A673 (cell line): ENCODE results near the gene VEGFC. TPM values are rescaled to one million over a fixed set of nuclear protein-coding genes. Genes with fewer than 3 reads are reported as not detected.
A peak's percentile ranks its signal among the peaks of the same experiment; 100 is the strongest.

ENCODE experiments used
- BruUV-seq: library from RNA; stranded (reverse); fragments of 400-500 nt; replicated peaks from 2 replicates; lab custom pipeline; 2021; lab: Mats Ljungman, UMichigan
- CTCF ChIA-PET: fragments of 300-600 bp; sonication (Branson Sonifier 250); formaldehyde crosslinking; loops from one replicate; lab custom pipeline; 2022; ENCODE audit warnings: antibody characterized with exemption; lab: Charles Lee
- POLR2A ChIA-PET: fragments of 300-600 bp; sonication (Branson Sonifier 250); formaldehyde crosslinking; loops from one replicate; lab custom pipeline; 2022; ENCODE audit warnings: antibody characterized with exemption; ENCODE audit not compliant: low non-redundant PET; lab: Charles Lee
- DNase-seq: peaks from one replicate; pipeline ENCODE4 v3.0.0-alpha.2; 2015; ENCODE audit warnings: low spot score
- H3K27ac ChIP-seq: fragments of 200-600 bp; sonication (generic); 2 replicates; pipeline ENCODE4 v1.5.1; 2016; ENCODE audit warnings: mixed run types, low read depth, mild to moderate bottlenecking, mixed read lengths, antibody characterized with exemption, low read length; ENCODE audit not compliant: poor library complexity, severe bottlenecking
- H3K27me3 ChIP-seq: fragments of 200-600 bp; sonication (generic); replicated peaks from 2 replicates; pipeline ENCODE4 v1.6.1; 2017; ENCODE audit warnings: mixed run types, low read depth, mild to moderate bottlenecking, mixed read lengths, antibody characterized with exemption, low read length; ENCODE audit not compliant: insufficient read depth, poor library complexity
- H3K36me3 ChIP-seq: fragments of 200-600 bp; sonication (generic); 2 replicates; pipeline ENCODE4 v1.6.1; 2016; ENCODE audit warnings: mixed run types, mild to moderate bottlenecking, mixed read lengths, antibody characterized with exemption, low read length; ENCODE audit not compliant: insufficient read depth, poor library complexity, severe bottlenecking
- H3K4me1 ChIP-seq: fragments of 200-600 bp; sonication (generic); 2 replicates; pipeline ENCODE4 v1.6.1; 2017; ENCODE audit warnings: mixed run types, mild to moderate bottlenecking, mixed read lengths, antibody characterized with exemption, low read length; ENCODE audit not compliant: insufficient read depth, poor library complexity, severe bottlenecking
- H3K4me3 ChIP-seq: fragments of 200-600 bp; sonication (generic); 2 replicates; pipeline ENCODE4 v1.5.1; 2016; ENCODE audit warnings: low read depth, mixed run types, mild to moderate bottlenecking, mixed read lengths, low read length; ENCODE audit not compliant: poor library complexity, severe bottlenecking
- H3K9me3 ChIP-seq: fragments of 200-600 bp; sonication (generic); 2 replicates; pipeline ENCODE4 v1.6.1; 2016; ENCODE audit warnings: mixed run types, low read depth, mild to moderate bottlenecking, mixed read lengths, antibody characterized with exemption, low read length; ENCODE audit not compliant: poor library complexity, severe bottlenecking
- EZH2 ChIP-seq: fragments of 200-600 bp; sonication (generic); IDR thresholded peaks from 2 replicates; pipeline ENCODE4 v1.6.1; 2017; ENCODE audit warnings: borderline replicate concordance, low read depth, mild to moderate bottlenecking, mixed read lengths, antibody characterized with exemption, low read length; ENCODE audit not compliant: poor library complexity, severe bottlenecking
- intact Hi-C: fragments of 100-400 bp; cut with micrococcal nuclease; formaldehyde crosslinking; loops from one replicate; pipeline ENCODE4 v1.10.0; 2022; ENCODE audit not compliant: unreplicated experiment
- total RNA-seq: library from RNA; stranded (reverse); gene quantifications from 2 replicates; pipeline ENCODE4 v1.2.3, GENCODE V29; 2021
- TF ChIP-seq, protein P1 (sequence below): fragments of 300-800, 200-600 bp; sonication (generic); conservative IDR thresholded peaks from 2 replicates; pipeline ENCODE4 v1.5.1; 2017; ENCODE audit warnings: low read depth, mild to moderate bottlenecking, antibody characterized with exemption, low read length, moderate library complexity, mixed read lengths

VEGFC gene
- total RNA-seq, 1 experiment from 2014 or later, result not detected

- DNase-seq, result peak; percentile 18
- Histone ChIP-seq H3K36me3 (no peaks in the 10 kb centered on the region), H3K4me3 (no peak overlapping the region), H3K27me3 (peaks cover 22% of the 10 kb centered on the region), H3K4me1 (no peaks in the 10 kb centered on the region), H3K9me3 (no peaks in the 10 kb centered on the region), H3K27ac (no peak overlapping the region)
- ChIA-PET CTCF (no interaction called here), POLR2A (no interaction called here)
- TF ChIP-seq, protein P1, sequence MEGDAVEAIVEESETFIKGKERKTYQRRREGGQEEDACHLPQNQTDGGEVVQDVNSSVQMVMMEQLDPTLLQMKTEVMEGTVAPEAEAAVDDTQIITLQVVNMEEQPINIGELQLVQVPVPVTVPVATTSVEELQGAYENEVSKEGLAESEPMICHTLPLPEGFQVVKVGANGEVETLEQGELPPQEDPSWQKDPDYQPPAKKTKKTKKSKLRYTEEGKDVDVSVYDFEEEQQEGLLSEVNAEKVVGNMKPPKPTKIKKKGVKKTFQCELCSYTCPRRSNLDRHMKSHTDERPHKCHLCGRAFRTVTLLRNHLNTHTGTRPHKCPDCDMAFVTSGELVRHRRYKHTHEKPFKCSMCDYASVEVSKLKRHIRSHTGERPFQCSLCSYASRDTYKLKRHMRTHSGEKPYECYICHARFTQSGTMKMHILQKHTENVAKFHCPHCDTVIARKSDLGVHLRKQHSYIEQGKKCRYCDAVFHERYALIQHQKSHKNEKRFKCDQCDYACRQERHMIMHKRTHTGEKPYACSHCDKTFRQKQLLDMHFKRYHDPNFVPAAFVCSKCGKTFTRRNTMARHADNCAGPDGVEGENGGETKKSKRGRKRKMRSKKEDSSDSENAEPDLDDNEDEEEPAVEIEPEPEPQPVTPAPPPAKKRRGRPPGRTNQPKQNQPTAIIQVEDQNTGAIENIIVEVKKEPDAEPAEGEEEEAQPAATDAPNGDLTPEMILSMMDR, result no peak
- no peak for TF ChIP-seq EZH2
- intact Hi-C loops, result no loop called here
- no TSS peak for BruUV-seq
These were observed 45.9 kb downstream of the VEGFC start for GRCh38 chr4:176746846-176747245.

DNA sequence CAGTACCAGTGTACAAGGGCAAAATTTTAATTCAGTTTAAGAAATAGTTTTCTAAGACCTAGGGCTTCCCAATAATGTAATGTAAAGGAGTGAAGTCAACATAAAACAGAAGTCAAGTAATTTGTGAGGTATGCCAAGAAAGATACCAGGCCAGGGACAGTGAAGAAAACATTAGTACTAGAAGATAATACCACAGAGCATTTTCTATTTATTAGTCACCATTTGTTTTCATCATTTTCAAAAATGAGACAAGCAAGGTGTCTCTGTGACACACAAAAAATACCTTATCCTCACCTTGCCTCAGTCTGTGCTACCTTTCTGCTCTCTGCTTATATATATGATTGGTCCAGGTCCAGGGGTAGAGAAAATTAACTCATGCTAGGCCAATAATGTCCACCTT lies 46.8 kb downstream of the VEGFC start:
- Histone ChIP-seq H3K27me3 (peaks cover 22% of the 10 kb centered on the region), H3K9me3 (no peaks in the 10 kb centered on the region), H3K36me3 (no peaks in the 10 kb centered on the region), H3K4me3 (no peak overlapping the region), H3K4me1 (no peaks in the 10 kb centered on the region), H3K27ac (no peak overlapping the region)
- TF ChIP-seq EZH2, result no peak
- ChIA-PET CTCF (no interaction called here), POLR2A (no interaction called here)
- intact Hi-C loops, result no loop called here
- no peak for DNase-seq
- no TSS peak for BruUV-seq

GRCh38 chr4:176744091-176744490 lies 48.6 kb downstream of the VEGFC start:
- DNase-seq, result no peak
- no TSS peak for BruUV-seq
- CTCF ChIA-PET, result no interaction called here

More at GRCh38 chr4:176744091-176744490, 48.6 kb downstream of the VEGFC start:
- POLR2A ChIA-PET, result no interaction called here
- Histone ChIP-seq H3K27me3 (peaks cover 6% of the 10 kb centered on the region), H3K9me3 (no peaks in the 10 kb centered on the region), H3K27ac (no peak overlapping the region), H3K4me1 (no peaks in the 10 kb centered on the region), H3K4me3 (no peak overlapping the region), H3K36me3 (no peaks in the 10 kb centered on the region)
- intact Hi-C loops, result no loop called here
- TF ChIP-seq, protein P1, result no peak
- TF ChIP-seq EZH2, result no peak
